NCI-H2196 (cell line): ENCODE data around the gene ENG.
"Not testable (repeated sequence)": the region's sequence is repeated elsewhere in the genome, so short reads cannot be mapped to it uniquely, and the experiment has no call there.

ENCODE experiments used
- DNase-seq: peaks from one replicate; lab custom pipeline; 2025; ENCODE audit not compliant: unreplicated experiment; lab: John Stamatoyannopoulos, UW

ENG gene

DNA sequence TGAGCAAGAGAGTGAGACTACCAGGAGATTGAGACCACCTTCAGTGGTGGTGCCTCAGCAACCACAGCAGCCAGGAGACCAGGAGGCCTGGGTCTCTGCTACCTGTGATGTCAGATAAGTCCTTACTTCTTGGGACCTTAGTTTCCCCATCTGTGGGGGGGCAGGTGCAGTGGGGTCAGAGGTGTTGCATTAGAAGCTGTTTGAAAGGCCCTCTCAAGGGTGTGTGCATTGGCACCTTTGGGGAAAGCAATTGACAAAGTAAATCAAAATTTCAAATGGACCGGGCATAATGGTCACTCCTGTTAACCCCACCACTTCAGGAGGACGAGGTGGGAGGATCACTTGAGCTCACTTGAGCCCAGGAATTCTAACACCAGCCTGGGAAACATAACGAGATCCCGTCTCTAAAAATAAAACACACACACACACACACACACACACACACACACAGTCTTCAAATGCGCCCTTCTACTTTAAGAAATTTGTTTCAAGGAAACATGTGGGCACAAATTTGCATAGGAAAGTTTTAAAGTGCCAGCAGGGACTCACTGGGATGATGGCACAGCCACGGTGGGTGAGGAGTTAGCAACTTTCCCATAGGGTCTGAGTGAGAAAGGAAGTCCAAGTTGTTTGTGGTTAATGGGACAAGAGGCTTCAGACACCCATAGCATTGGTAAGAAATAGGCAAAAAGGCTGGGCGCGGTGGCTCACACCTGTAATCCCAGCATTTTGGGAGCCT, 24.4 kb upstream of the ENG start:
- DNase-seq = no peak

DNA sequence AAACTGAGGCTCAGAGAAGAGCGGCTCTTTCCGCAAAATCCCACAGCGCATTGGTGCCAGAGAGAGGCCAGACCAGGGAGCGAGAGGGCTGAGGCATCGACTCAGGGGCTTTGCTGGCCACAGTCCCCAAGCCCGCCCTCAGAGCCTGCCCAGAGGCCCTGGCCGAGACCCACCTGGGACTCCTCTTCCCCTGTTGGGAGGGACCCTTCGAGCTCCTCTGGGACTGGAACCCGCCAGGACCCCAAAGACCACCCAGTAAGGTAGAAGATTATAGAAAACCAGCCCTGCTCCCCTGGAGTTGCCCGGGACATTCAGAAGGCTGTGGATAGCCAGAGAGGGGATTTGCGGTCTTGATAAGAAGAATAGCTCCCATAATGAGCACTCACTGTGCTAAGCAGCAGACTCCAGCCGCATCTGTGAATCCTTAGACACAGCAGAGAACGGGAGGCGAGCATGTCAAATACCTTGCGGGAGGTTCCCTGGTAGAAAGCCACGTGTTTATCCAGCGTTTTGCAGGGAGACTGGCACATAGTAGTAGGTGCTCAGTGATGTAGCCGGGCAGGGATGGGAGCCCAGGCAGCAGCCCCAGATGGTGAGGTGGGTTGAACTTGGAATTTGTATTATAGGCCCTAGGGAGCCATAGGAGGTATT, 23.7 kb upstream of the ENG start:
- DNase-seq = no peak

DNA sequence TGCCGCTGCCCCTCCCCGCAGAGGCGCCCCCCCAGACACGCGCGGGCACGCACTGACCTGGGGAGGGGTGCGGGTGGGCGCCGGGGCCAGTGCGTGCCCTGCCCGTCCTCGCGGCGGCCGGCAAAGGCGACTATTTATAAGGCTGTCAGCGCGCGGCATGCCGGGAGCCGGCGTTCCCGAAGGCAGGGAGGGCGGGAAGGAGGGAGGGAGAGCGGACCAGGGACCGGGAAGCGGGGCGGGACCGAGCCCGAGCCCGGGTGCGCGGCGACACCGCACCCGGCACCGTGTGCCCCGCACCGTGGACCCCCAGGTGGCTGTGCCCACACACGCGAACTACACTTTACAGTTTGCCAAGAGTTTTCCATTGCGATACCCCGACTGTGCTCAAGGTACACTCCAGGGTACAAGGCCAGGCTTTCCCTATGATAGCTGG, 23.1 kb upstream of the ENG start, which contains the start of gene AK1:
Gene AK1 (minus strand): TSS at position 110 of the 433 bp plus-strand sequence. CDS start 3,058 bp downstream, outside the sequence.
- DNase-seq = peak; percentile 67

DNA sequence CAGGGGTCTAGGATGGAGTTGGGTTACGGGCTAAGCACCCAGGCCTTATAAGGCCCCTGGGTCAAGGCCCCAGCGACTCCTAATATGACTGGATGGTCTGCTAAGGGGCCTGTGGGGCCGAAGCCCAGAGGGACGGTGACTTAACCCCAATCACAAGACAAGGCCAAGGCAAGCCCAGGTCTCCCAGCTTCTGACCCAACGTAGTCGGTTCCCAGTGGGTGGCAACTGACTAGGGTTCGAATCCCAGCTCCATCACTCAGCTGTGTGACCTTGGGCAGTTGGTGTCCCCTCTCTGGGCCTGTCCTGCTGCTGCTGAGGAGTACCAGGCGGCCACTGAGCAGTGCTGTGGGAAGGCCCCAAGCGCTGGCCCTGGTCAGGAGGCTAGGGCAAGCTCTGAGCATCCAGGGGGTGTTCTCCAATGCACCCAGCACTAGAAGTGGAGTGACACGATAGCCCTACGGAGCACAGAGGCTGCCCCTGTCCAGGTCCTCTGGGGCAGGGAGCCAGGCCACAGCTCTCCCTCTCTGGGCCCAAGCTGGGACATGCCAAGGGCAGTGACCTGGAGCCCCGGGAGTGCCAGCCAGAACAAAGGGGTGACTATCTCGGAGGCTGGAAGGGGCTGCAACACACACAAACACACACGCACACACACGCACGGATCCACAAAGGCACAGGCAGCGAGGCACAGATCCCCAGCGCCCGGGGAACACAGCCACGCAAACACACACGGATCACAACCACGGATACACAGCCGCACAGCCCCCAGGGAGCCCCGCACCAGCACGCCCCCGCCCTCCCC, 22.5 kb upstream of the ENG start:
- DNase-seq = no peak

DNA sequence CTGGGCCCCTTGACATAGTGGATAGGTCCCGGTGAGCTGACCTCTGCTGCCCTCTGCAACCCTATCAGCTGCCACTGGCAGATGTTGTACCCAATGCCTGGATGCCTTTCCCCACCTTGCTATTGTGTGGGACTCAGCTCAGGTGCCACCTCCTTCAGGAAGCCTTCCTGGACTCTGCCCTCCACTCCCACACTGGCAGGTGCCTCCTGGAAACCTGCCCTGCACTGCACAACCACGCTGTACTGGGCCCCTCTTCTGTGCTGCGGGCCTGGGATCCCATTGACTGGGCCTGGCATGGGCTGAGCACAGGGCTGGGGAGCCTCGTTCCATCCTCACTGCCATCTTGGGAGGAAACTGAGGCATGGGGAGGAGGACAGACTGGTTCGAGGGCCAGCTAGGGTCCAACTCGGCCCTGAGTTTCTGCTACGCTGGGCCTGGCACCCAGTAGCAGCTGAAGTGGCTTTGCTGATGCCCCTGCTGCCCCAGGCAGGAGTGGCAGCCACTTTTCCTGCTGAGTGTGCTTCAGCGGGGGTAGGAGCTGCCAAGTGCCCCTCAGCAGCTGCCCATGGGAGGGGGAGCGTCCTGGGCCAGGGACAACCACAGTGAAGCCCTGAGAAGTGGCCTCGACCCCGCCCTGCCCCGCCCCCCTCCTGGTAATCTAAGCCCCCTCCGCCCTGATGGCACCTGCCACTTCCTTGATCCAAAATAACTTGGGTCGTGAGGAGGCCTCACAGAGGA, 21.7 kb upstream of the ENG start:
- no peak for DNase-seq

DNA sequence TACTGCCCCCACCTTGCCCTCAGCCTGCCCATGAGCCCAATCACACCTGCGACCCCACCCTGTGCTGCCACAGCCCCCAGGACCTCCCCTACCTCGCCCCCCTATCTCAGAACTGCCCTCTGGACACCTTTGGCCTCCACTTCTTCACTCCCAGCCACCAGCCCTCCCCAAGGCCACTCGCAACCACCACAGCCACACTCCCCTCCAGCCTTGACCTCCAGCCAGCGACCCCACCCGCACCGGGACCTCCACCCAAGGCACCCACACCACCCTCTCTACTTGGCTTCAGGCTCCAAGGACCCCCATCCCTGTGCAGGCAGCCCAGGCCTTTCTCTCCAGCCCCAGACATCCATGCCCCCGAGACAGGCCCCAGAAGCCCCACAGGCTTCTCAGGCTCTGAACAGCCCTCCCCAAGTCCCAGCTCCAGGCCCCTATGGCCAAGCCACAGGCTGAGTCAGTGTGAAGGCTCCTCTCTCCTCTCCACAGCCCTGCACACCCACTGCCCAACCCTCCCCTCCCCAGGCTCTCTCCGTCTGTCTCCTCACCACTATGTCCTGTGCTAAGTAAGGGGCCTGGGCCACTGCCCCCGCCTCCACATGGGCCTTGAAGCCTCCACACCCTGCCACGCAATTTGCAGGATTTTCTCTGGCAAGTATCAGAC, 21.0 kb upstream of the ENG start:
- DNase-seq = no peak

DNA sequence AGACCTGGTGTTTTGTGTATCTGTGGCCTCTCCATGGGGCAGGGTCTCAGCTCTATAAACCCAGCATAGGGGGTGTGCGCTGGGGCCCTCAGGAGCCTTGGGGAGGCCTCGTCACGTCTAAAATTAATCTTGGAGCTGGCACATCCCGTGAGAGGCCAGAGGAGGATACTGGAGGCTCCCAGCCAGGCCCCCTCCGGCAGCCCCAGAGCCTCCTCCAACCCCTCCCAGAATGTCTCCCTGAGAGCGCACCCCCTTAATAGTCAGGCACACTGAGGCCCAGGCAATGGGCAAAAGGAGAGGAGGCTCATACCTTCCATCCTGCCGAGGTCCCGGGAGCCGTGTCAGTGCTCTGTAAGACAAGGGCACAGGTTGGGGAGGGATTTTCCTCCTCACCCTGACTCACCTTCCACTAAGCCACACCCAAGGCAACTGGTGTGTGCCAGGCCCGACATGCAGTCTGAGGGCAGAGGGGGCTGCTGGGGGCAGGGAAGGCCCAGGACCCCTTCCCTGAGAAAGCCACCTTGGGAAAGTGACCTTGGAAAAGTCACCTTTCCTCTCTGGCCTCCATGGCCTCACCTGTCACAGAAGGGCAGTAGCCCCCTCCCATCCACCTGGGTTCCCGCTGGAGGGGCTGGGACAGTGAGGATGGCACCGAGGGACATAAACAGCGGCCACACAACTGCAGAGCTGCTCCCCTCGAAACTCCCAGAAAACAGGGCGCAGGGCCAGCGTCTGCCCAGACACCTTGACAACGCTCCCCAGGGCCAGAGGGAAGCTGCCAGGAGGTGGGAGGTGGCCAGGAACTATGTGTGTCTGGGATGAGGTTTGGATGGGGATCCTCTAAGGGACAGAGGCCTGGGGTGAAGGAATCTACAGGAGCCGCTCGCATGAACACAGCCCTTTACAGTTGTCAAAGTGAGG, 20.1 kb upstream of the ENG start:
- DNase-seq = no peak

DNA sequence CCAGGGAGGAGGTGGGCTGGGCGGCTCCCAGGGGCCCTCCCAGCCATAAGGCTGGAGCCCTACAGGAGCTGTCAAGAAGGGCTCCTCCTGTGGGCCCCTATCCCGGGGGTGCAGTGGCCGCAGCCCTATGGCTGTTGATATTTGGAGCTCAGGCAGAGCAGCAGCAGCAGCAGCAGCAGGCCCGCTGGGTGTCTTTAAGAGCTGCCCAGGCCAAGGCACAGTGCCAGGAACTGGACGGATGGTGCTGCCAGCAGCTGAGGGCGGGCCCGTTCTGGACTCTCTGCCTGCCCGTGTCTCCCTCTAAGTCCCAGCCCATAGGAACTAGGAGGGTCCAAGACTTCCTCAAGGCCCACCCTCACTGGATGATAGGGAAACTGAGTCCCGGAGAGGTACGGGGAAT, 19.4 kb upstream of the ENG start:
- DNase-seq = peak; percentile 76

DNA sequence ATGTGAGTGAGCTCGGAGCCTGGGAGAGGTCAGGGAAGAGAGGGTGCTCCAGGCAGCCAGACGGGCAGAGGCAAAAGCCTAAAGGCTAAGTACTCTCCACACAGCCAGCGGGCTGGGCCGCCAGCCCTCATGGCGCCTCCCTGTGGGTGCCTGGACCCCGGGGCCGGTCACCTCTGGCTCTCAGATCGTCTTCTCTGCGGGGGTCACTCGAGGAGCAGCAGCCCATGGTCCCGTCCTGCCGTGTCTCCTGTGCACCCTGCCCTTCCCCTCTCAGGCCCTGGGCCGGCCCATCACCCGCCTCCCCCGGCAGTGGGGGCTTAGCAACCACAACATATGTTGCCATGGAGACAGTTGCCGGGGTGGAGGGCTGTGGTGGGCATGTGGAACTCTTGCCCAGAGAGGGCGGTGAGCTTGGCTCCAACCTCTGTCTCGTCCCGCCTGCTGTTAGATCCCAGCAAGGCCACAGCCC, 18.8 kb upstream of the ENG start:
- no peak for DNase-seq

DNA sequence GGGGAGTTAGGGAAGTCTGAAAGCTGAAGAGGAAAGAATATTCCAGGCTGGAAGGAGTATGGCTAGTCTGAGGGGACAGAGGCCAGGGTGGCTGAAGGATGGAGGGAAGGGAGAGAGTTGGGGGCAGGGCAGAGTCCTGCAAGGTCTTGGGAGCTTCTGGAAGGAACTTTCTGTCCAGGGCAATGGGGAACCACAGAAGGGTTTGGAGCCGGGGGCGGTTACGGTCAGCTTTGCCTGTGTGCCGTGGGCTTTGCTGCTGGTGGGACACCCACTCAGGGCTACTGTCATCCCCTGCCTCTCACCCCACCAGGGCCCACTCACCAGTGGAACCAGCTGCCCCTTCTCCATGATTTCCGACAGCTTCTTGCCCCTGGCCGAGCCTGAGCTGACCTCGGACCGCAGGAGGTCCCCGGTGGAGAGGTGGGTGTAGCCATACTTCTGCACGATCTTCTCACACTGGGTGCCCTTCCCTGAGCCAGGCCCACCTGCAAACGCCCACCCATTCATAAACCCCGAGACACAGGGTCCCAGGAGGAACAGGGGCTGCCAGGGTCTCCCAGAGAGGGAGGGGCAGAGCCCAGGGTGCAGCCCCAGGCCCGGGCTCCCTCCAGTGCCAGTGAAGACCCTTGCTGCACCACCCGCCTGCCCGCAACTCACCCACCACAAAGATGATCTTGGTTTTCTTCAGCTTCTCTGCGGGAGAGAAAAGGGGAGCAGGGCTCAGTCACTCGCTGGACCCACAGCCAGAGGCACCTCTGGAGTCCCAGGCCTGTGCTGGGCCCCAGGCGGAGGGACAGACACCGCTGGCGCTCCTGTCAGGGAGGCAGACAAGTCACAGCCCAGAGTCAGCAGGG, 18.1 kb upstream of the ENG start:
- DNase-seq = no peak

DNA sequence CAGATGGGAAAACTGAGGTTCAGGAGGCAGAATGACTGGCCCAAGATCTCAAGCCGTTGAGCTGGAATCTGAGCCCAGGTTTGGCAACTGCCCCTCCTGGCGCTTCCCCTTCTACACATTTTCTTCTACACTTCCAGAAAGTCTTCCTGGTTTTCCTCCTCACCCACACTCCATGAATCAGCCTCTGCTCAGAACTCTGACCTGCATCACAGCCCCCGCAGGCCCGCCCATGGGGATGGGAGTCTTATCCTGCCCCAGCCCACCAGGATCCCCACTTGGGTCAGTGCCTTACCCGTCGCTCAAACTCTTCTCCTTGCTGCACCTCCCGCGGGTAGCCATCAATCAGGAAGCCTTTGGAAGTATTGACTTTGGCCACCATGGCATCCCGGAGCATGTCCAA, 17.1 kb upstream of the ENG start:
- DNase-seq = no peak

DNA sequence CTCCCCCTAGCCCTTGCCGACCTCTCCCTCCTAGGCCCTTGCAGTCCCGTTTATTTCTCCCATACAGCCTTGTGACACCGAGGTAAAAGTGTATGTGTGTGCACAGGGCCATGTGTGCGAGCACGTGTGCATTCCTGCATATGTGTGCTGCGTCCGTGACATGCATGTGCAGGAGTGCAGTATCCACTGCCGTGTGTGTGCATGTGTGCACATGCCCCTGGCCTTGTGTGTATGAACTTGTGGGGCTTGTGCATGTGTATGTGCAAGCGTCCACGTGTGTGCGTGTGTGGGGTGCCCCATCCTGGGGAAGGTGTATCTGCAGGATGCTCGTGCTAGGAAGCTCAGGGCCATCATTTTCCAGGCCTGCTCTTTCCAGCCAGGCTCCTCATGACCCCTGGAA, 16.4 kb upstream of the ENG start:
- no peak for DNase-seq

DNA sequence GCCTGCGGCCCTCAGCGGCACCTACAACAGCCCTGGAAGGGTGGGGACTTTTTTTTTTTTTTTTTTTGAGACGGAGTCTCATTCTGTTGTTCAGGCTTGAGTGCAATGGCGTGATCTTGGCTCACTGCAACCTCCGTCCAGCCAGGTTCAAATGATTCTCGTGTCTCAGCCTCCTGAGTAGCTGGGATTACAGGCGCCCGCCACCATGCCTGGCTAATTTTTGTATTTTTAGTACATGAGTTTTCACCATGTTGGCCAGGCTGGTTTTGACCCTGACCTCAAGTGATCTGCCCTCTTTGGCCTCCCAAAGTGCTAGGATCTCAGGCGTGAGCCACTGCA, 15.7 kb upstream of the ENG start:
- DNase-seq = not testable (repeated sequence)

DNA sequence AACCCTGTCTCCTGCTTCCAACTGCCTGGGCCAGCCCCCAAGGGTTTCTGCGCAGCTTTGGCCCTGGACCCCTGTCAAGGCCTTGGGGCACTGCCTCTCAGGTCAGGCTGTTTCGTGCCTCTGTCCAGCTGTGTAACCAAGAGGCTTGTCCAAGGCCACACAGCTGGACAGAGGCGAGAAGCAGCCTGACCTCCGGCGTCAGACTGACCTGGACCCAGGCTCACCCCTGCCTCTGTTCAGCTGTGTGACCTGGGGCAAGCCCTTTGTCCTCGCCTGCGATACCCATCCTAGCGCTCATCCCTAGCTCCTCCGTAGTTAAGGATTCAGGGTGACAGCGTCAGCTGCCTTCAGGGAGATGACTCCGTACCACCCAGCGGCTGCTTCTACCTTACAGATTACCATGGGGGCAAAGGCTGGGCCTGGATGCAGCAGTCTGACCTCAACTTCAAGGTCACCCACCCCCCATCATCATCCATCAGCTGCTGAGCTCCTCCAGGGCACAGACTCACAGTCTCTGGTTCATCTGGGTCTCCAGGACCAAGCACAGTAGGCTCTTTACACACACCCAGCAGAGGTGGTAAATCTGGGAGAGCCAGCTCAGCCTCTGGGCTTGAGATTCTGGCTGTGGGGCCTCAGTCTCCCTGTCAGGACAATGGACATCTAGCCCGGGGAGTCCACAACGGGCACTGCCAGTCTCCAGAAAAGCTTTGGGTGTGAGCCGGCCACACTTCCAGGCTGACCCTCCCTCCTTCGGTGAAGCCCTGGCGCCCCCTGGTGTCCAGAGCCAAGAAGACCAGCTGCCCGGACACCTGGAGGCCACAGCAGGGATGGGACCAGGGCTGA, 15.1 kb upstream of the ENG start:
- peak; percentile 93 for DNase-seq

DNA sequence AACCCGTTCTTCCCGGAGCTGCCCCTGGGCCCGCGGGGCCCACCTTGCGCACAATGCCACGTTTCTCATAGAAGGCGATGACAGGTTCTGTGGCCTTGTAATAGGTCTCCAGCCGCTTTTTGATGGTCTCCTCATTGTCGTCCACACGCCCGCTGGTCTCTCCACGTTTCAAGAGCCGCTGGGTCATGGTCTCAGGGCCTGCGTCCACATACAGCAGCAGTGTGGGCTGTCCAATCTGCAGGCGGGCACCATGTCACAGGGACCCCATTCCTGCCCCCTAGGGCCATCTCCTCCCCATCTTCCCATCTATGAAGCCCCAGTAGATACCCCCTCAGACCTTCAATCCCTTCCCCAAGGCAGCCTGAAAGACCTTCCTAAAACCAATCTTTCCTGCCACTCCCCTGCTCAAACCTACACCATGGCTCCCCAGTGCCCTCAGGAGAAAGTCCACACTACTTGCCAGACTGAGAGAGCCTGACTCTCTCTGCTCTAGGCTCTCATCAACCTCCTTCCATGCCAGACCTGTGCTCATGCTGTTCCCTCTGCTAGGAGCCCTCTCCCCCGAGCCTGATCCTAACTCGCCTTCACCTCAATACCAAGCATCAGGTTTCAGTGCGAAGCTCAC, 13.9 kb upstream of the ENG start:
- DNase-seq = no peak

DNA sequence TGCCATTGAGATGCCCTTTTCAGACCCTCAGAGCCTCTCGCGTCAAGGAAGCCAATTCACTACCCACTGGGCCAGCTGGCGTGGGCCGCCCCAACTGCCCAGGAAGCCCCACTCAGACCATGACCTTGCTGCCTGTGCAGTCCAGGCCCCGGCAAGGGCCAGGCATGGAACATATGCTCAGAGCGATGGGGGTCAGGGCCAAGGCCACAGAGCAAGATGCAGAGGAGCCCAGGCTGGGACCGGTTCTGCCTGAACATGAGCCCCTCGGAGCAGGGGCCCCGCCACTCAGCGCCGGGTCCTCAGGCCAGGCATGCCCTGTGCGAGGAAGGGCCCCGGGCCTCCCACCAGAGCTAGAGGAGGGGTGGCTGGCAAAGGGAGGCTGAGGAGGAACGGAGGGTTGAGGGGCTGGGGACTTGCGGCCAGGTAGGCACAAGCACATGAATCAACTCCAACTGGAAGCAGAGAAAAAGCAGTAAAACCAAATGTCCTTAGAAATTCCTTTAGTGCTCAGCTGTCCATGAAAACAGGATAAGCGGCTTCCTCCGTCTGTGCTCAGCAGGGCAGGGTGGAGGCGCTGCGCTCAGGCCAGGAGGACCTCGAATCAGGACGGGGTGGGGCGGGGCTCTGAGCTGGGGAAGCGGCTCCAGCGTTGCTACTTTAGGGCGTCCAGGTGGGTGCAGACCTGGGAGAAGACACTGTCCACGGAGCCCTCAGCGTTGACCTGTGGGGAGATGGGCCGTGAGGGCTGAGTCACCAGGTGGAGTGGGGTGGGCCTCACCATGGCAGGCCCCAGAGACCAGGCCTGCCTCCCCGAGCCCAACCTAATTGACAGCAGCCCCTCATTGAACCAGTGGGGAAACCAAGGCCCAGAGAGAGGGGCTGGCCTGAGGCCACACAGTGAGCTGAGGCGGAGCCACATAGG, 13.2 kb upstream of the ENG start:
- no peak for DNase-seq
